Kasumi-1 (cell line): Measurements from ENCODE around the gene TNNI3.
"Not testable (repeated sequence)": the region's sequence is repeated elsewhere in the genome, so short reads cannot be mapped to it uniquely, and the experiment has no call there.

ENCODE experiments used
- DNase-seq, 2 experiments: peaks; one replicate each; lab custom pipeline; 2025; lab: John Stamatoyannopoulos, UW

Gene TNNI3

GRCh38 chr19:55113570-55114039 lies 43.9 kb downstream of the TNNI3 start:
- DNase-seq: no peak

GRCh38 chr19:55112777-55113569 lies 44.6 kb downstream of the TNNI3 start:
- no peak for DNase-seq

GRCh38 chr19:55112246-55112776 lies 45.2 kb downstream of the TNNI3 start:
- no peak for DNase-seq

GRCh38 chr19:55111238-55111831 lies 46.2 kb downstream of the TNNI3 start:
- DNase-seq: no peak

GRCh38 chr19:55109527-55110291 lies 47.8 kb downstream of the TNNI3 start:
- no peak for DNase-seq

- not testable (repeated sequence) for DNase-seq
Observed at GRCh38 chr19:55107252-55107651, 50.3 kb downstream of the TNNI3 start.

- no peak for DNase-seq
Observed at GRCh38 chr19:55106591-55106990, 50.9 kb downstream of the TNNI3 start.

GRCh38 chr19:55105237-55105636 lies 52.3 kb downstream of the TNNI3 start:
- peak in 1 of 2 experiments; percentile 17 for DNase-seq

- no peak for DNase-seq
Observed at GRCh38 chr19:55103190-55103589, 54.3 kb downstream of the TNNI3 start.
